CD14-positive monocyte (primary cell): Measurements from ENCODE around the gene SERINC2. TPM values are rescaled to one million over a fixed set of nuclear protein-coding genes. Genes with fewer than 3 reads are reported as not detected.

Source experiments
- DNase-seq, 3 donors: peaks; one replicate each; pipeline ENCODE4 v3.0.0-alpha.2; 2011 to 2022
- H2AFZ ChIP-seq: 2 replicates; pipeline ENCODE4 v1.6.0; 2012; ENCODE audit warnings: mild to moderate bottlenecking, low read depth, low read length, inconsistent platforms; ENCODE audit not compliant: insufficient read depth, poor library complexity, severe bottlenecking
- H3K27ac ChIP-seq, 2 donors: 1 replicate in 1 of 2; 2 replicates in 1 of 2; pipeline ENCODE4 v1.5.1; 2012 to 2013; ENCODE audit warnings: low read length in 2 of 2, control low read depth in 1 of 2, inconsistent platforms in 1 of 2, low read depth in 1 of 2, mild to moderate bottlenecking in 1 of 2
- H3K27me3 ChIP-seq, 2 donors: one replicate each; pipeline versions ENCODE4 v1.6.0 to v1.6.1; 2011 to 2013; ENCODE audit warnings: low read length in 2 of 2; ENCODE audit not compliant: control insufficient read depth in 2 of 2, insufficient read depth in 2 of 2
- H3K36me3 ChIP-seq, 2 donors: replicated peaks in 1 of 2; 1 replicate in 1 of 2; 2 replicates in 1 of 2; pipeline versions ENCODE4 v1.5.1 to v1.6.1; 2012 to 2013; ENCODE audit warnings: low read length in 2 of 2, control low read depth in 1 of 2, inconsistent platforms in 1 of 2, mild to moderate bottlenecking in 1 of 2; ENCODE audit not compliant: insufficient read depth in 2 of 2, control insufficient read depth in 1 of 2
- H3K4me1 ChIP-seq, 2 donors: 1 replicate in 1 of 2; 2 replicates in 1 of 2; pipeline versions ENCODE4 v1.5.1 to v1.6.1; 2012 to 2013; ENCODE audit warnings: low read length in 2 of 2, control low read depth in 1 of 2, inconsistent platforms in 1 of 2, mild to moderate bottlenecking in 1 of 2, moderate library complexity in 1 of 2; ENCODE audit not compliant: insufficient read depth in 2 of 2, control insufficient read depth in 1 of 2
- H3K4me2 ChIP-seq: replicated peaks from 2 replicates; pipeline ENCODE3; 2012; ENCODE audit warnings: low read length, moderate library complexity, mild to moderate bottlenecking; ENCODE audit not compliant: poor library complexity, severe bottlenecking; ENCODE audit errors: extremely low read depth
- H3K4me3 ChIP-seq, 3 experiments: fragments of 200-600 bp in 1 of 3; sonication (generic) in 1 of 3; replicated peaks in 1 of 3; 1 replicate in 2 of 3; 2 replicates in 1 of 3; pipeline ENCODE4 v1.5.1; 2011 to 2013; ENCODE audit warnings: low read length in 3 of 3, mild to moderate bottlenecking in 3 of 3, control low read depth in 2 of 3, low read depth in 2 of 3, inconsistent platforms in 1 of 3, moderate library complexity in 1 of 3
- H3K79me2 ChIP-seq: 2 replicates; pipeline ENCODE4 v1.6.0; 2012; ENCODE audit warnings: mild to moderate bottlenecking, control low read depth, inconsistent platforms, low read length, moderate library complexity; ENCODE audit not compliant: insufficient read depth
- H3K9ac ChIP-seq: 2 replicates; pipeline ENCODE4 v1.6.0; 2017; ENCODE audit warnings: low read length, mild to moderate bottlenecking; ENCODE audit not compliant: insufficient read depth, poor library complexity, severe bottlenecking
- H3K9me3 ChIP-seq, 2 donors: replicated peaks in 1 of 2; 1 replicate in 1 of 2; 2 replicates in 1 of 2; pipeline versions ENCODE4 v1.5.1 to v1.6.1; 2012 to 2013; ENCODE audit warnings: low read length in 2 of 2, control low read depth in 1 of 2; ENCODE audit not compliant: control insufficient read depth in 1 of 2, insufficient read depth in 1 of 2
- H4K20me1 ChIP-seq: 2 replicates; pipeline ENCODE4 v1.6.0; 2012; ENCODE audit warnings: mild to moderate bottlenecking, low read length, control low read depth, moderate library complexity; ENCODE audit not compliant: insufficient read depth
- H3K27ac Mint-ChIP-seq, 7 donors: one replicate each; pipeline ENCODE4 v1.8.0; 2020; ENCODE audit warnings: mild to moderate bottlenecking in 7 of 7, mixed read lengths in 7 of 7, moderate library complexity in 6 of 7, inconsistent platforms in 2 of 7
- H3K27me3 Mint-ChIP-seq, 3 donors: one replicate each; pipeline ENCODE4 v1.8.0; 2021 to 2022; ENCODE audit warnings: low read depth in 3 of 3, mild to moderate bottlenecking in 3 of 3, mixed read lengths in 3 of 3, moderate library complexity in 3 of 3, inconsistent platforms in 1 of 3
- H3K36me3 Mint-ChIP-seq, 2 donors: one replicate each; pipeline ENCODE4 v1.8.0; 2020; ENCODE audit warnings: mixed read lengths in 2 of 2, inconsistent platforms in 1 of 2, mild to moderate bottlenecking in 1 of 2
- H3K4me1 Mint-ChIP-seq: one replicate; pipeline ENCODE4 v1.8.0; 2020; ENCODE audit warnings: mild to moderate bottlenecking, mixed read lengths
- H3K4me3 Mint-ChIP-seq, 2 donors: one replicate each; pipeline ENCODE4 v1.8.0; 2020; ENCODE audit warnings: mild to moderate bottlenecking in 2 of 2, mixed read lengths in 2 of 2, moderate library complexity in 1 of 2
- H3K9me3 Mint-ChIP-seq, 7 donors: one replicate each; pipeline ENCODE4 v1.8.0; 2020 to 2022; ENCODE audit warnings: mixed read lengths in 7 of 7, mild to moderate bottlenecking in 6 of 7, moderate library complexity in 6 of 7, inconsistent platforms in 2 of 7
- CTCF ChIP-seq: fragments of 200-600 bp; IDR thresholded peaks from one replicate; pipeline ENCODE4 v1.8.0; 2022; ENCODE audit warnings: antibody characterized with exemption, mild to moderate bottlenecking
- WGBS: methylation state at CpG from one replicate; pipeline ENCODE4 v1.1.5; 2013; ENCODE audit warnings: missing lambda C conversion rate; ENCODE audit not compliant: insufficient coverage; 5-methylcytosine and 5-hydroxymethylcytosine counted together
- intact Hi-C, 2 donors: fragments of 100-400 bp; cut with micrococcal nuclease; formaldehyde crosslinking; loops; one replicate each; pipeline versions ENCODE4 v1.15.0 to v1.15.1; 2023
- polyA plus RNA-seq, 3 donors: library from polyadenylated mRNA; depleted of rRNA in 1 of 3; unstranded in 2 of 3; stranded (reverse) in 1 of 3; fragments of 300-500 nt in 2 of 3; fragments of >200 nt in 1 of 3; fragmentation: Illumina TruSeq in 2 of 3; gene quantifications; 1 replicate in 2 of 3; 2 replicates in 1 of 3; pipeline ENCODE4 v1.2.3, GENCODE V29; 2012 to 2021

Gene SERINC2
- polyA plus RNA-seq, 3 donors = 4.1 to 12.6 (median 7.8) TPM

DNA sequence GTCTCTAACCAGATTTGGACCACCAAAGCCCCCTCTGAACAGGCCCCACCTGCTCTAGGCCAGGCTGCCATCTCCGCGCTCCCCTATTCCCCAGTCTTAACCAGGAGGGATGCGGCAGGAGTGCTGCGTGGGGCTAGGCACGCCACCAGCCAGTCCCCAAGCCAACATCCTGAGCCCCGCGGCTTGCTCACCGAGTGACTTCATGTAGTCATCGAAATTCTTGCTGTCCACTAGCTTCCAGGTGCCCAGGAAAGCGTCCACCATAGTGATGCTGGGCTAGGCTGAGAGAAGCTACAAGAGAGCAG, 40.3 kb upstream of the SERINC2 start:
- Histone ChIP-seq H4K20me1 (no peaks in the 10 kb centered on the region), H3K9me3 (no peaks in the 10 kb centered on the region), H3K4me1 (peaks cover 12 to 16% of the 10 kb centered on the region in 2 donors), H2AFZ (no peak overlapping the region), H3K79me2 (no peaks in the 10 kb centered on the region), H3K4me2 (peak overlapping the region; percentile 36), H3K9ac (peak overlapping the region; percentile 17), H3K4me3 (peak overlapping the region in 2 of 3 experiments; percentile 29 to 42), H3K27me3 (peaks cover 0 to 13% of the 10 kb centered on the region in 2 donors), H3K36me3 (peaks cover 0 to under 1% of the 10 kb centered on the region in 2 donors), H3K27ac (no peak overlapping the region)
- peak overlapping the region in 1 of 7 donors; percentile 71 for H3K27ac Mint-ChIP-seq
- no peak for DNase-seq
- peaks cover 21% of the 10 kb centered on the region for H3K4me1 Mint-ChIP-seq
- H3K9me3 Mint-ChIP-seq = peaks cover 0 to 2% (median 0%) of the 10 kb centered on the region in 7 donors
- H3K4me3 Mint-ChIP-seq = peak overlapping the region; percentile 24 to 75
- H3K27me3 Mint-ChIP-seq = peaks cover 18 to 24% (median 24%) of the 10 kb centered on the region in 3 donors
- intact Hi-C loops = no loop called here
- no peak for TF ChIP-seq CTCF
- peaks cover 0 to 7% of the 10 kb centered on the region in 2 donors for H3K36me3 Mint-ChIP-seq
- 51% methylated on average over 10 of the region's 10 CpGs for WGBS

DNA sequence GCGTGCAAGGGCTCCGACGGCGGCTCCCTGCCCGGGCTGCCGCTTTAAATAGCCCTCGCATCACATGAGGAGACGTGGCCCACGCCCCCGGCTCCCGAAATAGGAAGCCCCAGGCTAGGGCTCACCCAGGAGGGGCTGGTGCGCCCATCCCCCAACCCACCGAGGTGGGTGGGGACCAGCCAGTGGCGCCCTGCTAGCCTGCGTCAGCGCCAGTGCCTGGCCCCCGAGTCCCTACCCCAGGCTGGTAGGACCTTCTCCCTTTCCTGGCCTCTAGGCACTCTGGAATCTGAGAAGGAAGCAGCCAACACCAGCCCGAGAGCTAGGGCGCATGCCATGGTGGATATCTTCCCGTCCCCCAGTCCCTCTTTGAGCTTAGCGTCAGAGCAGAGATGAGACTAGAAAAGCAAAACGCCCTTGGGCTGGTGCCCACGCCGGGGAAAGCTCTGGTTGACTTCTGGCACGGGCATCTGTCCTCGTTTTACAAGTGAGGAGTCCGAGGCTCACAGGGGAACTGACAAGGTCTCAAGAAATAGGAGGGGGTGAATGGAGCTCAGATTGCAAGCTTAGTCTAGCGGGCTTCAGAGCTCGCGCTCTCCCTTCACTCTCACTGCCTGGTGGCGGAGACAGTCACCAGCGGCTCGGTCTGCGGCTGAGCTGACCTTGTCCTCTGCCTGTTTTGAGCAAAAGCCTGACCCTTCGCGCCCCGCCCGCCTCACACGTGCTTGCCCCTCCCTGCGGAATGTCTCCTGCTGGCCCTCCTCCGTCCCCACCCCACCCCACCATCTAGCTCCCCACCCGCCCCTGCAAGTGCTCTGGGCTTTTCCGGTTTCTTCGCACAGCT, 39.7 kb upstream of the SERINC2 start, which contains the start of gene FABP3:
Gene FABP3 (minus strand): TSS at position 21 of the 841 bp plus-strand sequence. CDS start 62 bp downstream, outside the sequence.
- Histone ChIP-seq H3K4me1 (peaks cover 12 to 16% of the 10 kb centered on the region in 2 donors), H3K27me3 (peaks cover 0 to 13% of the 10 kb centered on the region in 2 donors), H3K27ac (no peak within 1 kb of the TSS), H3K36me3 (no peaks in the 10 kb centered on the region), H3K9ac (peak within 1 kb of the TSS; percentile 17), H3K4me2 (peak within 1 kb of the TSS; percentile 36), H3K4me3 (peak within 1 kb of the TSS in 2 of 3 experiments; percentile 29 to 42), H2AFZ (peak within 1 kb of the TSS; percentile 8), H4K20me1 (no peaks in the 10 kb centered on the region), H3K9me3 (no peaks in the 10 kb centered on the region), H3K79me2 (no peaks in the 10 kb centered on the region)
- Mint-ChIP-seq H3K27ac (peak within 1 kb of the TSS in 5 of 7 donors; percentile 35 to 71 (median 50)), H3K27me3 (peaks cover 18 to 24% (median 24%) of the 10 kb centered on the region in 3 donors), H3K4me1 (peaks cover 21% of the 10 kb centered on the region), H3K36me3 (peaks cover 0 to 7% of the 10 kb centered on the region in 2 donors), H3K4me3 (peak within 1 kb of the TSS; percentile 68 to 89), H3K9me3 (peaks cover 0 to 2% (median 0%) of the 10 kb centered on the region in 7 donors)
- WGBS = under 1% methylated on average over 43 of the region's 44 CpGs
- intact Hi-C loops = no loop called here
- DNase-seq = peak in 1 of 3 donors; percentile 12
- TF ChIP-seq CTCF = no peak
